ENCODE data around the gene ZNF566.
A peak's percentile ranks its signal among the peaks of the same experiment; 100 is the strongest.

Gene ZNF566

DNA sequence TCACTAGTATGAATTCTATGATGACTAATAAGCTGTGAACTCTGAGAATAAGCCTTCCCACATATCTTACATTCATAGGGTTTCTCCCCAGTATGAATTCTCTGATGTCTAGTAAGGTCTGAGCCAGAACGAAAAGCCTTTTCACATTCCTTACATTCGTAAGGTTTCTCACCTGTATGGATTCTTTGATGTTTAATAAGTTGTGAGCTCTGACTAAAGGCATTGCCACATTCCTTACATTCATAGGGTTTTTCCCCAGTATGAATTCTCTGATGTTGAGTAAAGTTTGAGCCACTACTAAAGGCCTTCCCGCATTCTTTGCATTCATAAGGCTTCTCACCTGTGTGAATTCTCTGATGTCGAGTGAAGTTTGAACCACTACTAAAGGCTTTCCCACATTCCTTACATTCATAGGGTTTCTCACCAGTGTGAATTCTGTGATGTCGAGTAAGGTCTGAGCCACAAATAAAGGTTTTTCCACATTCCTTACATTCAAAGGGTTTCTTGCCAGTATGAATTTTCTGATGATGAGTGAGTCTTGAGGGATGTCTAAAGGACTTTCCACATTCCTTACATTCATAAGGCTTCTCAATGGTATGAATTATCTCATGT lies 40.2 kb downstream of the ZNF566 start:
- ATAC-seq = no peak
- TF ChIP-seq CSDC2 (CRISPR knock-in tag; IDR thresholded peaks at IDR 0.05) (no peak), ARNTL (CRISPR knock-in tag; IDR thresholded peaks at IDR 0.05; ENCODE audit: borderline replicate concordance, low read depth) (no peak), ZC3H10 (CRISPR knock-in tag; IDR thresholded peaks at IDR 0.05) (no peak), SNAI2 (CRISPR knock-in tag; IDR thresholded peaks at IDR 0.05) (no peak), BACH2 (CRISPR knock-in tag; IDR thresholded peaks at IDR 0.05; ENCODE audit: borderline replicate concordance) (no peak), ZNF565 (CRISPR knock-in tag; conservative IDR thresholded peaks at IDR 0.05; ENCODE audit: low read depth) (no peak), TCF4 (CRISPR knock-in tag; IDR thresholded peaks at IDR 0.05; ENCODE audit: borderline replicate concordance) (no peak), ZNF70 (CRISPR knock-in tag; IDR thresholded peaks at IDR 0.05) (no peak), ZFP30 (CRISPR knock-in tag; IDR thresholded peaks at IDR 0.05) (no peak), RARB (CRISPR knock-in tag; IDR thresholded peaks at IDR 0.05) (no peak), ESRRG (CRISPR knock-in tag; IDR thresholded peaks at IDR 0.05) (no peak), ZFP3 (CRISPR knock-in tag; IDR thresholded peaks at IDR 0.05) (no peak)
- TF ChIP-seq, protein P1, sequence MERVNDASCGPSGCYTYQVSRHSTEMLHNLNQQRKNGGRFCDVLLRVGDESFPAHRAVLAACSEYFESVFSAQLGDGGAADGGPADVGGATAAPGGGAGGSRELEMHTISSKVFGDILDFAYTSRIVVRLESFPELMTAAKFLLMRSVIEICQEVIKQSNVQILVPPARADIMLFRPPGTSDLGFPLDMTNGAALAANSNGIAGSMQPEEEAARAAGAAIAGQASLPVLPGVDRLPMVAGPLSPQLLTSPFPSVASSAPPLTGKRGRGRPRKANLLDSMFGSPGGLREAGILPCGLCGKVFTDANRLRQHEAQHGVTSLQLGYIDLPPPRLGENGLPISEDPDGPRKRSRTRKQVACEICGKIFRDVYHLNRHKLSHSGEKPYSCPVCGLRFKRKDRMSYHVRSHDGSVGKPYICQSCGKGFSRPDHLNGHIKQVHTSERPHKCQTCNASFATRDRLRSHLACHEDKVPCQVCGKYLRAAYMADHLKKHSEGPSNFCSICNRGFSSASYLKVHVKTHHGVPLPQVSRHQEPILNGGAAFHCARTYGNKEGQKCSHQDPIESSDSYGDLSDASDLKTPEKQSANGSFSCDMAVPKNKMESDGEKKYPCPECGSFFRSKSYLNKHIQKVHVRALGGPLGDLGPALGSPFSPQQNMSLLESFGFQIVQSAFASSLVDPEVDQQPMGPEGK (CRISPR knock-in tag; IDR thresholded peaks at IDR 0.05; ENCODE audit: borderline replicate concordance) = no peak
- TF ChIP-seq, protein P2, sequence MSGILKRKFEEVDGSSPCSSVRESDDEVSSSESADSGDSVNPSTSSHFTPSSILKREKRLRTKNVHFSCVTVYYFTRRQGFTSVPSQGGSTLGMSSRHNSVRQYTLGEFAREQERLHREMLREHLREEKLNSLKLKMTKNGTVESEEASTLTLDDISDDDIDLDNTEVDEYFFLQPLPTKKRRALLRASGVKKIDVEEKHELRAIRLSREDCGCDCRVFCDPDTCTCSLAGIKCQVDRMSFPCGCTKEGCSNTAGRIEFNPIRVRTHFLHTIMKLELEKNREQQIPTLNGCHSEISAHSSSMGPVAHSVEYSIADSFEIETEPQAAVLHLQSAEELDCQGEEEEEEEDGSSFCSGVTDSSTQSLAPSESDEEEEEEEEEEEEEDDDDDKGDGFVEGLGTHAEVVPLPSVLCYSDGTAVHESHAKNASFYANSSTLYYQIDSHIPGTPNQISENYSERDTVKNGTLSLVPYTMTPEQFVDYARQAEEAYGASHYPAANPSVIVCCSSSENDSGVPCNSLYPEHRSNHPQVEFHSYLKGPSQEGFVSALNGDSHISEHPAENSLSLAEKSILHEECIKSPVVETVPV (CRISPR knock-in tag; IDR thresholded peaks at IDR 0.05) = no peak
- TF ChIP-seq, protein P3, sequence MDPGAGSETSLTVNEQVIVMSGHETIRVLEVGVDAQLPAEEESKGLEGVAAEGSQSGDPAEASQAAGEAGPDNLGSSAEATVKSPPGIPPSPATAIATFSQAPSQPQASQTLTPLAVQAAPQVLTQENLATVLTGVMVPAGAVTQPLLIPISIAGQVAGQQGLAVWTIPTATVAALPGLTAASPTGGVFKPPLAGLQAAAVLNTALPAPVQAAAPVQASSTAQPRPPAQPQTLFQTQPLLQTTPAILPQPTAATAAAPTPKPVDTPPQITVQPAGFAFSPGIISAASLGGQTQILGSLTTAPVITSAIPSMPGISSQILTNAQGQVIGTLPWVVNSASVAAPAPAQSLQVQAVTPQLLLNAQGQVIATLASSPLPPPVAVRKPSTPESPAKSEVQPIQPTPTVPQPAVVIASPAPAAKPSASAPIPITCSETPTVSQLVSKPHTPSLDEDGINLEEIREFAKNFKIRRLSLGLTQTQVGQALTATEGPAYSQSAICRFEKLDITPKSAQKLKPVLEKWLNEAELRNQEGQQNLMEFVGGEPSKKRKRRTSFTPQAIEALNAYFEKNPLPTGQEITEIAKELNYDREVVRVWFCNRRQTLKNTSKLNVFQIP (CRISPR knock-in tag; IDR thresholded peaks at IDR 0.05; ENCODE audit: borderline replicate concordance, low read depth) = no peak
- TF ChIP-seq, protein P4, sequence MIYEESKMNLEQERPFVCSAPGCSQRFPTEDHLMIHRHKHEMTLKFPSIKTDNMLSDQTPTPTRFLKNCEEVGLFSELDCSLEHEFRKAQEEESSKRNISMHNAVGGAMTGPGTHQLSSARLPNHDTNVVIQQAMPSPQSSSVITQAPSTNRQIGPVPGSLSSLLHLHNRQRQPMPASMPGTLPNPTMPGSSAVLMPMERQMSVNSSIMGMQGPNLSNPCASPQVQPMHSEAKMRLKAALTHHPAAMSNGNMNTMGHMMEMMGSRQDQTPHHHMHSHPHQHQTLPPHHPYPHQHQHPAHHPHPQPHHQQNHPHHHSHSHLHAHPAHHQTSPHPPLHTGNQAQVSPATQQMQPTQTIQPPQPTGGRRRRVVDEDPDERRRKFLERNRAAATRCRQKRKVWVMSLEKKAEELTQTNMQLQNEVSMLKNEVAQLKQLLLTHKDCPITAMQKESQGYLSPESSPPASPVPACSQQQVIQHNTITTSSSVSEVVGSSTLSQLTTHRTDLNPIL (CRISPR knock-in tag; IDR thresholded peaks at IDR 0.05; ENCODE audit: low read depth) = no peak
- TF ChIP-seq, protein P5, sequence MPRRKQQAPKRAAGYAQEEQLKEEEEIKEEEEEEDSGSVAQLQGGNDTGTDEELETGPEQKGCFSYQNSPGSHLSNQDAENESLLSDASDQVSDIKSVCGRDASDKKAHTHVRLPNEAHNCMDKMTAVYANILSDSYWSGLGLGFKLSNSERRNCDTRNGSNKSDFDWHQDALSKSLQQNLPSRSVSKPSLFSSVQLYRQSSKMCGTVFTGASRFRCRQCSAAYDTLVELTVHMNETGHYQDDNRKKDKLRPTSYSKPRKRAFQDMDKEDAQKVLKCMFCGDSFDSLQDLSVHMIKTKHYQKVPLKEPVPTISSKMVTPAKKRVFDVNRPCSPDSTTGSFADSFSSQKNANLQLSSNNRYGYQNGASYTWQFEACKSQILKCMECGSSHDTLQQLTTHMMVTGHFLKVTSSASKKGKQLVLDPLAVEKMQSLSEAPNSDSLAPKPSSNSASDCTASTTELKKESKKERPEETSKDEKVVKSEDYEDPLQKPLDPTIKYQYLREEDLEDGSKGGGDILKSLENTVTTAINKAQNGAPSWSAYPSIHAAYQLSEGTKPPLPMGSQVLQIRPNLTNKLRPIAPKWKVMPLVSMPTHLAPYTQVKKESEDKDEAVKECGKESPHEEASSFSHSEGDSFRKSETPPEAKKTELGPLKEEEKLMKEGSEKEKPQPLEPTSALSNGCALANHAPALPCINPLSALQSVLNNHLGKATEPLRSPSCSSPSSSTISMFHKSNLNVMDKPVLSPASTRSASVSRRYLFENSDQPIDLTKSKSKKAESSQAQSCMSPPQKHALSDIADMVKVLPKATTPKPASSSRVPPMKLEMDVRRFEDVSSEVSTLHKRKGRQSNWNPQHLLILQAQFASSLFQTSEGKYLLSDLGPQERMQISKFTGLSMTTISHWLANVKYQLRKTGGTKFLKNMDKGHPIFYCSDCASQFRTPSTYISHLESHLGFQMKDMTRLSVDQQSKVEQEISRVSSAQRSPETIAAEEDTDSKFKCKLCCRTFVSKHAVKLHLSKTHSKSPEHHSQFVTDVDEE (CRISPR knock-in tag; IDR thresholded peaks at IDR 0.05) = no peak

DNA sequence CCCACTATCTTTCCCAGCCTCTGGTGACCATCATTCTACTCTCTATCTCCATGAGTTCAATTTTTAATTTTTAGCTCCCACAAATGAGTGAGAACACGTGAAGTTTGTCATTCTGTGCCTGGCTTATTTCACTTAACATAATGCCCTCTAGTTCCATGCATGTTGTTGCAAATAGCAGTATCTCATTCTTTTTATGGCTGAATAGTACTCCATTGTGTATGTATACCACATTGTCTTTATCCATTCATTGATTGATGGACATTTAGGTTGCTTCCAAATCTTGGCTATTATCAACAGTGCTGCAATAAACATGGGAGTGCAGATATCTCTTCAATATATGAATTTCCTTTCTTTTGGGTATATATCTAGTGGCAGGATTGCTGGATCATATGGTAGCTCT lies 48.0 kb downstream of the ZNF566 start:
- TF ChIP-seq ZNF8 (CRISPR knock-in tag; IDR thresholded peaks at IDR 0.05) = peak; percentile 76
- TF ChIP-seq RARB (CRISPR knock-in tag; IDR thresholded peaks at IDR 0.05) = no peak
- TF ChIP-seq TCF4 (CRISPR knock-in tag; IDR thresholded peaks at IDR 0.05; ENCODE audit: borderline replicate concordance) = no peak
- TF ChIP-seq, protein P1 (CRISPR knock-in tag; IDR thresholded peaks at IDR 0.05; ENCODE audit: borderline replicate concordance) = no peak
- ATAC-seq = no peak

DNA sequence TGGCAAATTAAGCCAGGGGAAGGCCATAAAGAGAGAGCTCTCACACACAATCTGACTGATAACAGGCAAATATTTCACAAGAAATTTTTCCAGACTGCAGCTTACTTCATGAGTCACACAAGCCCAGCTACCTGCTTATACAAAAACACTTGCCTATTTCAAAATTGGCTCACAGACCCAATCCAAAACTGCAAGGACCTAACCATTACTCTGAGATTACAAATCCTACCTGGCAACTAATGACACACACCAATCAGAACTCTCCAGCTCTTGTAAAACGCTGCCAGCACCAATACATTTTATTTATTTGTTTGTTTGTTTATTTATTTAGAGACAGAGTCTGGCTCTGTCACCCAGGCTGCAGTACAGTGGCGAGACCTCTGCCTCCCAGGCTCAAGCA lies 52.8 kb downstream of the ZNF566 start:
- ATAC-seq = no peak
- TF ChIP-seq ISL1 (CRISPR knock-in tag; IDR thresholded peaks at IDR 0.05) (no peak), ZNF70 (CRISPR knock-in tag; IDR thresholded peaks at IDR 0.05) (no peak), ZFP30 (CRISPR knock-in tag; IDR thresholded peaks at IDR 0.05) (no peak), TOX (CRISPR knock-in tag; IDR thresholded peaks at IDR 0.05; ENCODE audit: borderline replicate concordance) (no peak), CSDC2 (CRISPR knock-in tag; IDR thresholded peaks at IDR 0.05) (no peak), ZC3H10 (CRISPR knock-in tag; IDR thresholded peaks at IDR 0.05) (no peak), RARB (CRISPR knock-in tag; IDR thresholded peaks at IDR 0.05) (no peak), ZFP3 (CRISPR knock-in tag; IDR thresholded peaks at IDR 0.05) (no peak), ZNF8 (CRISPR knock-in tag; IDR thresholded peaks at IDR 0.05) (no peak)
- TF ChIP-seq, protein P1 (CRISPR knock-in tag; IDR thresholded peaks at IDR 0.05; ENCODE audit: borderline replicate concordance) = no peak
- TF ChIP-seq, protein P5 (CRISPR knock-in tag; IDR thresholded peaks at IDR 0.05) = no peak
